GM12801 (cell line): ENCODE results near the gene TCL1B.

Experiments used
- TF ChIP-seq, protein P1 (sequence below): IDR thresholded peaks from one replicate; pipeline ENCODE4 v1.5.1; 2011; ENCODE audit warnings: control low read depth; ENCODE audit not compliant: insufficient read length; ENCODE audit errors: extremely low read depth

Gene TCL1B

DNA sequence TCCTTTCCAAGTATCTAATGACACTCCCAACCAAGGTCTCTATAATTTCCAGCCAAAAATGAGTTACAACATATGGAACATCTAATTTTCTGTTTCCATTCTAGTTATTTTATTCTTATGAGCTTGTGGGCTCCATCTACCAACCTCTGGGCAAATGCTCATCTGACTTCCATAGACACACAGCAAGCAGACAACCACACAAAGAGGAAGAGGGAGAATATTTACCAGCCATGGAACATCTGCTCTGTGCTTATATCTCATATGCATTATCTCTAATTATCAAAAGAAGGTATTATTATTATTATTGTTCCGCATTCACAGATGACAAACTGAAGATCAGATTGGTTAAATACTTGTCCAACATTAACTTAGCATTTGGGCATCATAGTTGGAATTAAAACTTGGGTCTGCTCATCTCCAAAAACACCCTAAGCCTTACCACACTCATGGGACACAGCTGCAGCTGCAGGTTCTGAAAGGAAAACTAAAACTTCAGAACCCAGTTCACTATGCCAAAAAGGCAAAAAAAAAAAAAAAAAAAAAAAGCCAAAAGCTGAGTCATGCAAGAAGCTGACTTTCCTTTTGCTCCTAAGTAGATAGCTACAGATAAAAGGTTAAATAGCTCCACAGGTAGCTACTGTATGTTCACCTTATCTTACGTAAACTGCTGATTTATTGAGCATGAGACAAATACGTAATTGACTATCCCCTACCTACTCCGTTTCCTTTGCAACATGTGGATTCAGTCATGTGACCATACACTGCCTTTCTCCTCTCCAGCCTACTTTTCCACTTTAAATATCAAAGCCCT is 23.6 kb upstream of the TCL1B start:
- TF ChIP-seq, protein P1, sequence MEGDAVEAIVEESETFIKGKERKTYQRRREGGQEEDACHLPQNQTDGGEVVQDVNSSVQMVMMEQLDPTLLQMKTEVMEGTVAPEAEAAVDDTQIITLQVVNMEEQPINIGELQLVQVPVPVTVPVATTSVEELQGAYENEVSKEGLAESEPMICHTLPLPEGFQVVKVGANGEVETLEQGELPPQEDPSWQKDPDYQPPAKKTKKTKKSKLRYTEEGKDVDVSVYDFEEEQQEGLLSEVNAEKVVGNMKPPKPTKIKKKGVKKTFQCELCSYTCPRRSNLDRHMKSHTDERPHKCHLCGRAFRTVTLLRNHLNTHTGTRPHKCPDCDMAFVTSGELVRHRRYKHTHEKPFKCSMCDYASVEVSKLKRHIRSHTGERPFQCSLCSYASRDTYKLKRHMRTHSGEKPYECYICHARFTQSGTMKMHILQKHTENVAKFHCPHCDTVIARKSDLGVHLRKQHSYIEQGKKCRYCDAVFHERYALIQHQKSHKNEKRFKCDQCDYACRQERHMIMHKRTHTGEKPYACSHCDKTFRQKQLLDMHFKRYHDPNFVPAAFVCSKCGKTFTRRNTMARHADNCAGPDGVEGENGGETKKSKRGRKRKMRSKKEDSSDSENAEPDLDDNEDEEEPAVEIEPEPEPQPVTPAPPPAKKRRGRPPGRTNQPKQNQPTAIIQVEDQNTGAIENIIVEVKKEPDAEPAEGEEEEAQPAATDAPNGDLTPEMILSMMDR = no peak

DNA sequence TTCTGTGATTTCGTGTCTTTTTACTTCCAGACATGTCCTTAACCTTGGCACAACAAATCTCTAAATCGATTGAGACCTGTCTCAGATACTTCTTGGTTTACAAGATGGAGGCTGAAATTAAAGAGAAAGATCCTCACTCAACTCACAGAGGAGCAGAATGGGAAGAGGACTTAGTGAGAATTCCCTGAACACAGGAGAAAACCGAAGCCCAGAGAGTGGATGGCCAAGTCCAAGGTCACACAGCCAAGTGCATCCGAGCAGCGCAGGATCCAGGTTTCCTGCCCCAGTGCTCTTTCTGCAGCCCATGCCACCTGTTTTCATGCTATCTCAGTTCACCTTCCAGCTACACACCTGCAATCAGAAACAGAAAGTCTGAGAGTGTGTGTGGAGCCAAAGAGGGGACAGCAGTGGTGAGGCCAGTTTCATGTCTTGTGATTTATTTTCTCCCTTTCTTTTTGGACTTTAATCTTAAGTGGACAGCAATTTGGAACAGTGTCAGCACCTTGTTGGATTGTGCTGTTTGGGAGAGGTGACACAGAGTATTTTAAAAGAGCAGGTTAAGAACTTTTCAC is 22.9 kb upstream of the TCL1B start:
- TF ChIP-seq, protein P1 = no peak

DNA sequence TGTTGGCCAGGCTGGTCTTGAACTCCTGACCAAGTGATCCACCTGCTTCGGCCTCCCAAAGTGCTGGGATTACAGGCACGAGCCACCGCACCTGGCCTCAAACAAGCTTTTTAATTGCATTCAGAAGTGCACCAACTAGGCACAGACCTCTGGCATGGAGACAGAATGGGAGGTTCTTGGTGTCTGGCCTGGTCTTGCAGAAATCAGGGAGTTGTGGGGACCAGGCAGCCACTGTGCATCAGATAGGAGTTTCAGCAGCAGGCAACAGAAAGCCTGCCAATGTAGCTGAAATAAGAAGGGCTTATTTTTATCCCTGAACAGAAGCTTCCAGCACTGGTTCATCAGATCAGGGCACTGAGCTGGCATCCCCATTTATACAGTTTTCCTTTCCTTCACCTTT is 22.2 kb upstream of the TCL1B start:
- TF ChIP-seq, protein P1 = no peak

DNA sequence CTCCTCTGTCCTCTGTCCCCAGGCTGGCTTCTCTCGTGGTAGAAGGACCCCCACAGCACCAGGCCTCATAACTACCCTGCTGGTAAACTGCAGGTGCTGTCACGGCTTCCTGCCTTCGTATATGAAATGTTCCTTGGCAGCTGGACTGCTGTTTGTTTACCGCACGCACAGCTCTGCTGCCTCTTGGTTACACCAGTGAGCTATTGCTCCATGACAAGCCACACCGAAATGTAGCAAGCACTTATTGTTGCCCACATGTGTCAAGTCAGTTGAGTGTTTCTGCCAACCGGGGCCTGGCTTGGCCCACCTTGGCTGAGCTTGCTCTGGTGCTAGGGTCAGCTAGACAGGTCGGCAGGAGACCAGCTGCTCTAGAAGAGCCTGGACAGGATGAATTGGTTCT is 21.7 kb upstream of the TCL1B start:
- TF ChIP-seq, protein P1 = no peak

DNA sequence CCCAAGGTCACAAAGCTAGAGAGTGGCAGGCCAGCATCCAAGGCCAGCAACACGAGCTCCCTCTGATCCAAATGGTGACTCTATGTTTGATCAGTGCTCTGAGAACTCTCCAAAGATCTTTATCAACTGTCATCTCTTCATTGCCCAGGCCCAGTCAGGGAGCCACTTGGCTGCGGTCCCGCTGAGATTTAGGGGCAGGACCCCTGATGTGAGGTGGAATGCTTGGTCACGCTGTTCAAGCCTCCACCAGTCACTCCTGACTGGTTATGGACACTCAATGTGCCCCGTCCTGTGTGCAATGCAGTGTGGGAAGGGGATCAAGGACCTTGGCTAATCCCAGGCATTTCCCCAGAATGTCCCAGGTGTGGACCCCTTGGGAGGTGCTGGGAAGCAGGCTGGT is 19.8 kb upstream of the TCL1B start:
- TF ChIP-seq, protein P1 = no peak

DNA sequence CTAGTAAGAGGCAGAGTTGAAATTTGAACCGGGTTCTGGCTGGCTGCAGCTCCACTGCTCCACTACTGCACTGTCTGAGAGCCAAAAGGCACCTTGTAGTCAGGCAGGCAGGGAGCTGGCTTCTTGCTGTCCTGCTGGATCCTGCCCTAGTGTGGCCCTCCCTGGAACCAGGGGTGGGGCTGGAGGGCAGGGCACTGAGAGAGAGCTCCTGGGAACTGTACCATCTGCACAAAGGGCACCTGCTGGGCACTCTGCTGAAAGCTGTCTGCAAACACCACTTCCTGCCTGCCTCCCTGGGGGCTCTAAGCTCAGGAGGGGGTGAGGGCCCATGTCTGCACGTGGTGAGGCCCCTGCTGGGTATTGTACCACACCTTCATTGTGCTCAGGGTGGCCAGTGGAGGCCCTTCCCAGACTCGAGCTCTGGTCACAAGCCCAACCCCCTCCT is 19.0 kb upstream of the TCL1B start:
- TF ChIP-seq, protein P1 = no peak

DNA sequence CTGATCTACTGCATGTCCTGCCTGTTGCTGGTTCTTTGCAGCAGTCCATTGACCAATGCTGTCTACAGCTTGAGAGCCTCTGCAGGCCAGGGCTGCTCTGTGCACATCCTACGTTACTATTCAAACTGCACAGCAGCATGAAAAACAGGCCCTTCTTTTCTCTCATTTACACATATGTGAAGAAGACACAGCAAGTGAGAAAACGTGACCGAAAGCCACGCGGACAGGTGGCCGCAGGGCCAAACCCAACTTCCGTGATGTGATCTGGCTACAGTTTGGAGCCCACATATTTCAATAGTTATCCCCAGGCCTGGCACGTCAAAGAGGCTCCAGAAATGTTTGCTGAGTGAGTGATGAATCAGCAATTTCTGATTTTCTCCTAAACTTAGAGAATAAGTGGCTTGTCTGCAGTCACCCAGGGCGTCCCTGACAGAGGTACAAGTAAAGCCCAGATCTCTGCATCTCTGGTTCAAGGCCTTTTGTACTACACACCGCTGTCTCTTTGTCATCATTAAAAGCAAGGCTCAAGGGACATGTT is 17.9 kb upstream of the TCL1B start:
- TF ChIP-seq, protein P1 = no peak
